HG03378 (cell line): Measurements from ENCODE around the gene UBQLNL.

Experiments
- ATAC-seq: cut with Tn5 transposase; IDR thresholded peaks from one replicate; pipeline ENCODE4 v1.9.1; 2021; ENCODE audit warnings: mild to moderate bottlenecking, moderate library complexity; ENCODE audit not compliant: unreplicated experiment

The UBQLNL gene

DNA sequence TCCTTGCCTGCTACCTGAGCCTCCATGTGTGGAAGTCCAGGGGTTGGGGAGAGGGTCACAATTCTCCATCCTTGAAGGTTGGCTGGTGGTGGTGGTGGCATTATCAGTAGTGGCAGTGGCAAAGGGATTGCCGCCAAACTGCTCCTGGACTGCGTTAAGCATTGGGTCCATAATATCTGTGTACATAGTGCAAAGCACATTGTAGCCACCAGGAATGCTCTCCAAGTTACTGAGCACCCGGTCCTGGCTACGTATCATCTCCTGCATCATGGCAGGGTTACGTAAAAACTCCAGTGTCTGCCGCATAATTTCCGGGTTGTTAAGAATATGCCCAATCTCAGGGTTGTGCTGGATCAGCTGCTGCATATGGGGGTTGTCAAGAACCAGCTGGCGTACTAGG lies 7.9 kb downstream of the UBQLNL start:
- ATAC-seq, result no peak

GRCh38 chr11:5507933-5508305 lies 8.6 kb downstream of the UBQLNL start:
- no peak for ATAC-seq

DNA sequence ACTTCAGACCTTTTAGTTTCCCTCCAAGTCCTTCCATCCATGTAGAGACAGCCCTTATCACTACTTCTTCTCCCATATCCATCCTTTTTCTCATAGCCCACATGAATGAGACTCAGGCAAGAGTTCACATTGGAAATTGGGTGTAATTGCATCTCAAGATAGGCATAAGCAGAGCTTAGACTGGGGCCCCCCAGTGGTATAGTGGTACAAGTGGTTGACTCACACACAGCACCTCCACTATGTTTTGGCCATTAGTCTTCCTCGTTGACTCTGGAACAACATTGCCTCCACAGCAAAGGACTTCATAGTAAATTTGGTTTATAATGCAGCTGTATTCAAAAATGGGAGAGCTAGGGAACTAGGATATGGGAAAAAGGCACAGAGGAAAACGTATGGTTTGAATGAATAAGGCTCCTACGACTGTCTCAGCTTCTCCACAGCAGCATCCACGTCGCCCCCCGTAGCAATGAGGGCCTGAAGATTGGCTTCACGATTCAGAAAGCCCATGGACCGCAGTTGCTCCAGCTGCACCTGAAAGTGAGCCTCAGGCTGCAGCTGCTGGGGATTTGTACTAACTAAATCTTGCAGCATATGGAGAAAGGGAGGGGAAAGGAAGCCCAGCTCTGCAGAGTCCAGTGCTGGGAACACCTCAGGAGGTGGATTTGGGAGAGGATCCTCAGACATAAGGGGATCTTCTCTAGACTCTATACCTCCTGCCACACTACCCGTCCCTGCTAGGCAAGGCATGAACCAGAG lies 9.1 kb downstream of the UBQLNL start:
- ATAC-seq, result no peak

- no peak for ATAC-seq
Measured at GRCh38 chr11:5505363-5506048, 11.0 kb downstream of the UBQLNL start.

DNA sequence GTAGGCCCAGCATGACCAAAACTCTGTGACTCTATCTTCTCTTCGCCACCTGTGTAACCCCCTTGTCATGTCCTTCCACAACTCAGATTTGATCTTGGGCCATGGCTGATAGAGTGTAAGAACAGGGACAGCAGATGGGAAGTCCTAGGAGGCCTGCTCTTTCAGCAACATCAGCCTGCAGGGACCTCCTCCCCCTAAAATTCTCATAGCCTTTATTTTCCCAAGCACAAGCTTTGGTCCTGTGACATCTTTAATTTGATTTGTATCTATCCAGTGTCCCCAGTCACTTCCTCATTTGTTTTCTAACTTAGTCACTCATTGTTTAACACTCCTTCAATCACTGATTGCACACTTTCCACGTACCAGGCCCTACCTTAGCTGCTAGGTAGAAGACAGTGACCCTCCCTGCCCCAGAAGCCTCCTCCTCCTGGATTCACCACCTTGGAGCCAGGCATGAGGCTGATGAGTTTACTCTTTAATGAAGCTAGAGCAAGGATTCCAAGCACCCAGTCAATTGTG lies 12.0 kb downstream of the UBQLNL start:
- no peak for ATAC-seq

DNA sequence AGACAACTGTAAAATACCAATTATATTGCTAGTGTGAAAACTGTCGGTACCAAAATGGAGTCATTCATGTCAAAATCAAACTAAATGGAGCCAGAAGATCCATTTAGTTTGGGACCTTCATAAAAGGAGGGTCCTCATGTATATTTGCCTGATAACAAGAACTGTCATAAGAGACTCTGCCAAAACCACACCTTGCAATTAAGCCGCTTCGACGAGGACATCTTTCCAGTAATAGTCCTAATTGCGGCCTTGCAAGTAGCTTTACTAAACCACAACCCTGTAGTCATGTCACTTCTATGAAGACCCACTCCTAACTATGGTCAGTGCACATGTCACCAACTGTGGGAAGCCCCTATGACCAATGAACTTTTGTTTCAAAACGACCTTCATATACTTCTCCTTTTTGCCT lies 16.1 kb downstream of the UBQLNL start:
- no peak for ATAC-seq

GRCh38 chr11:5499671-5500070 lies 16.8 kb downstream of the UBQLNL start:
- ATAC-seq, result no peak

DNA sequence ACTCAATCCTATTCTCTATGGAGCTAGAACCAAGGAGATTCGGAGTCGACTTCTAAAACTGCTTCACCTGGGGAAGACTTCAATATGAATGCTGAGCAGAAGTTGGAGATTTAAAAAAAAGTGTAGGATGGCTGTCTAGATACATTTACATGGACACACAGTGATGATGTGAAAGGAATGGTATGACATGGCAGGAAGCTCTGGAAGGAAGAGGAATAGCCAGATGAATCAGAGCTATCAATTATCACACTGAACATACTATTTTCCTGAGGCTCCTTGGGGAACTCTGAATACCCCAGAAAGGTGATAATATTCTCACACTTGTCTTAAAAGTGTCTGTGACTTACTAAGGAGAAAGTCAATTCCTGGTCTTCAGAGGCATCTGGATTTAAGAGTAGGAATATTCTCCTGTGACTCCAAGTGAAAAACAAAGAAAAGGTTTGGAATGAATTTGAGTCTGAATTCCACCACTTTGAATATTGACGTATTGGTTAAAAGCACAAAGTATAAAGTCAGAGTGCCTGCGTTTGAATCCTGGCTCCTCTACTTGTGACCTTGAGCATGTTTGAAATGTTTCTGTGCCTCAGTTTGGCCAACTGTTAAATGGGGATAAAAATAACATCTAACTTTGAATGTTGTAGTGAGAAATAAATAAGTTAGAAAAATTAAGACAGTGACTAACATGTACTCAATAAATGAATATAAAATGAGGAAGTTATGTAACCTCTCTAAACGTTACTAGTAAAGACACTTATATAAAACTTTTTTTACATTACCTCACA lies 26.7 kb downstream of the UBQLNL start:
- no peak for ATAC-seq

- no peak for ATAC-seq
Measured at GRCh38 chr11:5488798-5489399, 27.6 kb downstream of the UBQLNL start.

DNA sequence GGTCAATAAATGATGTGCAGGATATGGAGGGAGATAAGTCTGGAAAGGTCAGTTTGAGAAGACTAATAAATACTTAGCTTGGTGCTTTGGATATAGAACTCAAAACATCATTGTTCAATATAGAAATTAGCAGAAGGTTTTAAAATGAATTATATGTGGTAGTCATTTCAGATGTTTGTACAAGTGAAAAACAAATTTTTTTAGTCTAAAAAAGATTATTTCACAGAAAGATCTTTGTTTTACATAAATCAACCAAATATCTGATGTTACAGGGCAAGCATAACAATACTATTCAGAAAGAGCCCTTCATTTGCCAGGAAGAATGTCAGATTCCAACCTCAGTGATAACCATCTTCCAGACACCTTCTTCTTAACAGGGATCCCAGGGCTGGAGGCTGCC lies 28.1 kb downstream of the UBQLNL start, which contains the start of gene OR52D1:
Gene OR52D1, plus strand, starts transcription at position 301 of the 400 bp plus-strand sequence. Its CDS starts 22 bp downstream, at position 323.
- ATAC-seq, result no peak

DNA sequence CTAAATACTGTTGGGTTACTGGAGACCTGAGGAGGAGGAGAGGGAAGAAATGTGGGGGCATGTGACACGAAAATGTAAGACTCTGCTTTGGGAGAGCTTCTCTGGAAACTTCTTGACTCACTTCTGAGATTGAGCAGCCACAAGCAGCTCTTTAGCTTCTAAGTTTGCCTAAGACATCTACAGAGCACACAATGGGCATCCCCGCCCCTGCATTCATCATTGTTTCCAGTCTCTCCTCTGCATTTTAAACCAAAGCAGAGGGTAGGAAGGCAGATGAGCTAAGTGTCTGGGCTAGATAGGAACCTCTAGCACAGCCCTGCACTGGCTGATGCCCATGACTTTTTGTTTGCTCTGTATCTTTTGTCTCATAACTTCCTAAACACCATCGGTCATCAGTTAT lies 30.1 kb downstream of the UBQLNL start:
- no peak for ATAC-seq

- no peak for ATAC-seq
Measured at GRCh38 chr11:5486003-5486402, 30.5 kb downstream of the UBQLNL start.

GRCh38 chr11:5476186-5476819 lies 40.2 kb downstream of the UBQLNL start:
- no peak for ATAC-seq

DNA sequence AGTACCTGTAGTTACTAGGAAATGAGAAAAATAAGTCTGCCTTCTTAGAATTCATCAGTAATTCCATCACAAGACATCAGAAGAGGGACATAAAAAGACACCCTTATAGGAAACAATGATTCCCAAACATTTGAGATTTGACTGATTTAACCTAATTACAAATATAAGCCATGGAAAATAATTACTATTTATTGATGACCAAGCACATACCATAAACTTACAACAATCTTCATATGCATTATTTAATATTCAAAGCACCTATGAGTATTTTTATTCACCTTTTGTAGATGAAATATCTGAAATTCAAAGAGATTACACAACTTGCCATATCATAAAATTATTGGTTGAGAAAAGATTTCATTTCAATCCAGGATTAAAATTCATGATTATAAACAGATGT lies 42.6 kb downstream of the UBQLNL start:
- ATAC-seq, result no peak

DNA sequence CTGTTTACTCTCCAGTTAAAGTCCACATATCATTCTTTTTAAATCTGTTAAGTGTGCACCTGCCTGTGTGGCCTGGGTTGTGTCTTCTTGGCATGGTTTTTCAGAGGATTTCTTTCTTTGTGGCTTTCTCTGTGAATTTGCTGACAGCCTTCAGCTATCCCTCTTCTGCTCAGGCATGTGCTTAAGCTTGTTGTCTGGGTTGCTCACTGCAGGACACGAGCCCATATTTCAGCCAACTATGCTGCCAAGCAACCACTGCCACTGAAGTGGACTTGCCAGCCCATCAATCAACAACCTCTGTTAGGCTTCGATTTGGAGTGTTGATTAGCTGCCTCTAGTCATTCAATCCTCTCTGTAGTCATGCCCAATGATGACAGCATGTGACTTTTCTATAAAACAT lies 49.0 kb downstream of the UBQLNL start:
- no peak for ATAC-seq
